COLO829 (cell line): ENCODE measurements around the gene CDH12.

Experiments
- DNase-seq: peaks from one replicate; pipeline ENCODE4 v3.0.0; 2012; ENCODE audit warnings: low spot score

CDH12 gene

GRCh38 chr5:22764736-22765135, 88.4 kb downstream of the CDH12 start:
- no peak for DNase-seq

GRCh38 chr5:22757776-22758175, 95.4 kb downstream of the CDH12 start:
- DNase-seq, result no peak

DNA sequence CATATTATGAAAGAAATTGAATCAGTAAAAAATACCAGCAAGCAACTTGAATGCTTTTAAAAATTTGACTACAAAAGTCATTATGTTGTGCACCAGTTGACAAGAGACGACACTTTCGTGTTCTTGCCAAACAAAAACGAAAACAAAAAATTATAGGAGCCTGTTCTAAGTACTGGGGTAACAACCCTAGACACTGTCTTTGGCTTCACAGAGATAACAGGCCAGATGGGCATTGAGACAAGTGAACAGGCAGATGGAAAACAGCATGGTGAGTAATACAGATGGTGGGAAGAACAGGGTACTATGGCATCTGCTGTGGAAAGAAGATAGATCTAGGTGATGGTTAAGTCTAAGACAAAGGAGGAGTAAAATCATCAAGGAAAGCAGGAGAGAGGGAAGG, 99.0 kb downstream of the CDH12 start:
- no peak for DNase-seq

- DNase-seq, result no peak
These were observed 101.6 kb downstream of the CDH12 start for GRCh38 chr5:22751536-22751935.

- no peak for DNase-seq
These were observed 116.6 kb downstream of the CDH12 start for GRCh38 chr5:22736443-22737003.

- no peak for DNase-seq
These were observed 118.2 kb downstream of the CDH12 start for GRCh38 chr5:22734907-22735306.

DNA sequence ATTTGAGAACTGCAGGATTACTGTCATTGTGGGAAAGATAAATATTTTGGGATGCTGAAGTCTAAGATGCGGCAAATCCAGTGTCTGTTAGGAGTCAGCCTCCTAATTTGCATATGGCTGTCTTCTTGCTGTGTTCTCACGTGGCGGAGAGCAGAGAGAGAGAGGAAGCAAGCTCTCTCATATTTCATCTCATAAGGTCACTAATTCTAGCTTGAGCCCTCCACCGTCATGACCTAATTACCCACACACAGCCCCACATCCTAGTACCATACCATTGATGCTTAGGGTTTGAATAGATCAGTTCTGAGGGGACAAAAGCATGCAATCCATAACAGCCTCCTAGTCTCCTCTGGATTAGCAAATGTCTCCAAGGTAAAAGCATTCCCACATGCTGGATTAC, 124.5 kb downstream of the CDH12 start:
- no peak for DNase-seq

DNA sequence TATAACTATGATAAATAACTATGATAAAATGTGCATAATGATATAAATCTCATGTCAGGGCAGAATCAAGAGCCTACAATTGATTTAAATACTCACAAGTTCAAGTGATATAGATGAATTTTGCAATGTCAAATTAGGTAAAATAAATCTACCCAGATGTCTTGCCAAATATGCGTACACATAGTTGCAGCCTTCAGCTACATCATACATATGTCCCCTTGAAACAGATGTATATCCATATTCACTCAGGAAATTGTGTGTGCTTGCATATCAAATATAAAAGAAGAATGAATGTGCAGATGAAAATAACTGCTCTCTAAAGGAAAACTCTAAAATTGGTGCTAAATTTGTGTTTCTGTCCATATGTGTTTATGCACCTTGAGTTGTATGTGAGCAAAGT, 130.7 kb downstream of the CDH12 start:
- no peak for DNase-seq

DNA sequence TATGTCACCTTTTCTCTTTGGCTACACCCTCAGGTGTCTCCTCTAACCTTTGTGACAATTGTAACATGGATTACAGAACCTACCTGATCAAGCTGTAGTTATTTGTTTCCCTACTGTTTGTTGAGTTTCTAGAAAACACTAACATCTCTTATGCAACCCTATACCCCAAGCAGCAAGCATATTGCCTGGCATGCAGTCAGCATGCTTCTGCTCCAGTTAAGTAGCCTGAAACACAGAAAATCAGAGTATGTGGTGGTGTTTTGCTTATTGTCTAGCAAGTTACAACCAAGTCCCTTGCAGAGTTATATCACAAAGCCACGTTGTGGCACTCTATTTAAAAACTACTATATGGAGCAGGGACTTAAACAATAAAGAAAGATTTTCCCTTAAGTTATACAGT, 131.1 kb downstream of the CDH12 start:
- DNase-seq, result no peak

DNA sequence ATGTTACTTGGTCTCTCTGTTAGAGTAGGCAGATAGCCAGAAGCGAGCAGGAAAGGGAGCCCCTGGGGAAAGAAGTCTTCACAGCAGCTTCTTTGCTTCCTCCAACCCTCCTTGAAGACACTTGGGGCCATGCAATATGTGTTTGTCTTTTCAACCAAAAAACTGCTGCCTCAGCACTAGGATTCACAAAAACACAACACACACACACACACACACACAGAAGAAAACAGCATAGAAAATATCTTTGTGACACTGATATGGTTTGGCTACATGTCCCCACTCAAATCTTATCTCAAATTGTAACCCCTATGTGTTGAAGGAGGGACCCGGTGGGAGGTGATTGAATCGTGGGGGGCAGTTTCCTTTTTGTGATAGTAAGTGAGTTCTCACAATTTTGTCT, 133.3 kb downstream of the CDH12 start:
- DNase-seq, result no peak

DNA sequence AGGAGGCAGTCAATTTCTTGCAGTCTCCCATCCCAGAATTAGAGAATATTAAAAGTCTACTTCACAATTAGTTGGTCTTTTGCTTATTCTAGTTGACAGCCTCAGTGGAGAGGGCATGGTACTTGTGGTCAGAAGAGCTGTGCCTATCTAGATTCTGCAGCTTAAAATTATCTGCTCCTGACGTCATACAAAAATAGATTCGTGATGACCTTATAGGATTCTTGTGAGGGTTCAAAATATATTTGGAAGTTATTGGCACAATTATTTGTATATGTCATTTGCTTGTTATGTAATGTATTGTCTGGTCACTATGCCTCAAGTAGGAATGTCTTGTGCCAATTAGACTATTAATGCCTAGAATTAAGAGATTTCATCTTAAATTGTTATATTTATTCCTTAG, 142.5 kb downstream of the CDH12 start:
- DNase-seq, result no peak

DNA sequence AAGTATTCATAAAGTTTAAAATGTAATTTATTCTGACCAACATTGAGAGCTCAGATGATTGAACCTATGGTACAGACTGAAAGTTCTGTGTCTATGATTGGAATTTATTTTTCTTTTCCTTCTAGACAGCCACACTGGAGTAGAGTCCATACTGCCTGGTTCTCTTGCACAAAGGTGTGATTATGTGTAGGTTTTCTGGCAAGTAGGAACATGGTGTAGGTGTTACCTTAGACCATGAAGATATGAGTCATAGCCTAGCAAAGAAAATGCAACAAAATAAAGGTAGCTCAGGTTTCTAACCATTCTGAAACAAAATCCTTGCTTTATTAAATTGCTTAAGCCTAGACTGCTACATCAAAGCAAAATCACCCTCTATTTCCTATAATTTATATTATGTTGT, 143.4 kb downstream of the CDH12 start:
- no peak for DNase-seq

DNA sequence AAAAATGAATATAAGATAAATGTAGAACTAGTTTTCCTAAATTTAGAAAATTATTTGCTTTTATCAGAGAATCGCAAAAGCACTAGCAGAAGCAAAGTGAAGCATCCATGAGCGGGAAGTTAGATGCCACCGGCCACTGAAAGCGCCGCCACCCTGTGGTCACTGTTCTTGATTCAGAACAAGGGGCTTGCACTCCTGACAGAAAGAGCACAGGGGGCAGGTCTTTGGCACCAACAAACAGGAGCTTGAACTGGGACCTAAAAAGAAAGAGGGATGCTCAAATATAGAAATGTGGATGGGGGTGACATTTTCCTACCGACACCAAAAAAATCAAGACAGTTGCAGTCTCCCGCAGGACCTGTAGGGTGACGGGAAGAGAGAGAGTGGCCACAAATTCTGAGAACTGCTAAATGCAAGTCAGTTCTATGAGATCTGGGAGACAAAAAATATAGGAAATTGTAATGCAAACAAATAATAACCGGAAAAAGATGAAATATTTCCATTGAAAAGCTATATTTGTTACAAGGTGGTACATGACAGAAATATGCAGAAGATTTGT, 144.3 kb downstream of the CDH12 start:
- DNase-seq, result no peak

DNA sequence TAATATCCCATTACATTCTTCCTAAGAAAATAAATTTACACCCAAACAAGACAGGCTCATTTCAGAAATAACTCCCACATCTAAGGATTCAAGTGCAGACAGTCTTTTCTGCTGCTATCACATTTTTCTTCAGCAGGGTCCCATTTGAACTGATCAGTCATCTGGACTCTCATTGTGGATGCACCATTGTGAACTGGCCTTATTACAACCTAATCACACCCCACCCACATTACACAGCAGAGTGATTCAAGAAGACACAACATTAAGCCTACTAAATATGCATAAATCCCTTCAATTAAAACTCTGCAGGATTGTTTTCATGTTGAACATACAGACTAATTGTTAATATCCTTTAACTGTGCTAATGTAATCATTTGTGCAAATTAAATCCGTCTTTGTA, 146.2 kb downstream of the CDH12 start:
- no peak for DNase-seq

DNA sequence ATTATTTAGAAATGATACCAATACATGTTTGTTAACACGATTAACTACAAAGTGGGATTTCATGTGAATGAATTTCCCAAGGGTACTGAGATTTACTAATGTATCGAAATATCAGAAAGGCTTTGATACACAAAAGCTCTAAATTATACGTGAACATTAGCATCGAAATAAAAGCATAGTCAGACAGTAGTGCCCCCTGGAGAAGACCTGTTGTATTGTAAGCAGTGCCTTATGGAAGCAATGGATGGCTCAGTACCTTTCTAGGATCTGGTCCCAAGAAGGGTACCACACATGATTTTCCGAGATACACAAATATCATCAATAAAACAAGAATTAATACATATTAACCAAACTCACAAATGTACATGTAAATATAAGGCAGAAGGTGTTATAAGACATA, 153.8 kb downstream of the CDH12 start:
- no peak for DNase-seq

- no peak for DNase-seq
These were observed 160.0 kb downstream of the CDH12 start for GRCh38 chr5:22693121-22693520.

GRCh38 chr5:22683050-22683449, 170.1 kb downstream of the CDH12 start:
- DNase-seq, result no peak

DNA sequence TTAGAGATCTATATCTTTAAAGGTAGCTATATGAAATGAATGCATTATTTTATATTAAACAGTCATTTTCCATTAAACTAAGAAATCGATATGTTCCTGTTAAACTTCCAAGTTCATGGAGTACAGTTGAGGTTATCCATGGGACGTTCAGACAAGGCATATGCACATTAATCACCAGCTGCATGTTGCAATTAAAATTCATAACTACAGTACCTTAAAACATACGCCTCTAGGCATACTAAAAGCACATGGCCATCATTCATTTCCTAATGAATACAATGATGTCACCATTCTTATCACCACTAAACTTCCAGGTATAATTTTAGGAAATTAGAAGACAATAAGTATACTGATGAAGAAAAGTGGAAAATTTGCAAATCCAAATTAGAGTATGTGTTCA, 174.3 kb downstream of the CDH12 start:
- no peak for DNase-seq

GRCh38 chr5:22673131-22673530, 180.0 kb downstream of the CDH12 start:
- no peak for DNase-seq

GRCh38 chr5:22669345-22669744, 183.8 kb downstream of the CDH12 start:
- DNase-seq, result no peak

- no peak for DNase-seq
These were observed 187.3 kb downstream of the CDH12 start for GRCh38 chr5:22665801-22666200.

GRCh38 chr5:22663134-22663533, 190.0 kb downstream of the CDH12 start:
- no peak for DNase-seq

DNA sequence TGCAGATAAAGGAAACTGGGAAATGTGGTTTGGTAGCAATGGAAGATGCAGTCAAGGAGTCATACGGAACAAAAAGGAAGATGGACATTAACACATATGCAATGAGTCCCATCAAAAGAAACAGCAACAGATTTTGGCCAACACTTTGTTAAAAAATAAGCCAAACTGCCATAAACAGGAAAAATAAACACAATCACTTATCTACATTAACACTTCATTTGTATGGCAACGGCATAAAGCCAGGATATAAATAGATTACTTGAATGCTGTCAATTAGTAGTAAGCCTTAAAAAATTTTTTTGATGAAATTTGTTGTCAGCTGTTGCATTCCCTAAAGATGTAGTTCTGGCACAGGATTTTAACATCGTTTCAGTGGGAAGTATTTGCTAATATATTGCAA, 190.8 kb downstream of the CDH12 start:
- no peak for DNase-seq

- DNase-seq, result no peak
These were observed 201.8 kb downstream of the CDH12 start for GRCh38 chr5:22651355-22651754.

DNA sequence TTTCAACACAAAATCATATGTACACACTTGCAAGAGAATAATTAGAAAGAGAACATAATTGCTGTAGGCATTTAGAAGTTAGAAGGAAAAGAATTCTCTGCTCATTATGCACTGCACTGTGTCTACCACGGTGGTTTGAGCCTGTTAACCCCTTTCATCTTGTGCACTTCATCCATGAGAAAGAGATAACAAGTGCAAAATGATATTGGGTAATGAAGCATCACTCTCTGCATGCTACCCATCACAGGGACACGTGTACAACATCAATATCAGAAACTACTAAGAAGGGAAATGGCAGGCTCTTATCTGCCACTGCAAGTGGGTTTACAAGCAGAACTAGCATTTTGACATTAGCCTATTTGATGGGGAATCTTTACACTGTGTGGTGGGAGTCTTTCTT, 202.6 kb downstream of the CDH12 start:
- DNase-seq, result no peak
